ENCODE measurements around the gene TENM3. TPM values are rescaled to one million over a fixed set of nuclear protein-coding genes. Genes with fewer than 3 reads are reported as not detected.

Gene TENM3
- total and polyA plus RNA-seq, 2 experiments from 2014 or later: 16.1 to 70.9 TPM

GRCh38 chr4:182600856-182601255 is 357.7 kb downstream of the TENM3 start:
- Histone ChIP-seq H3K4me2 (no peak overlapping the region), H3K4me3 (no peak overlapping the region), H3K36me3 (replicated peaks; ENCODE audit: insufficient read depth, low read depth) (no peaks in the 10 kb centered on the region), H4K20me1 (ENCODE audit: insufficient read depth, poor library complexity, severe bottlenecking) (no peaks in the 10 kb centered on the region), H3K79me2 (no peaks in the 10 kb centered on the region), H2AFZ (no peak overlapping the region), H3K9me2 (replicated peaks; ENCODE audit: insufficient read depth) (no peaks in the 10 kb centered on the region), H3K9me3 (ENCODE audit: low read depth) (no peaks in the 10 kb centered on the region), H3K27ac (no peak overlapping the region), H3K27me3 (no peaks in the 10 kb centered on the region), H3K4me1 (ENCODE audit: insufficient read depth) (no peaks in the 10 kb centered on the region)
- DNase-seq (ENCODE audit: low spot score): no peak
- TF ChIP-seq EZH2phosphoT487 (IDR thresholded peaks at IDR 0.05; ENCODE audit: low read depth, severe bottlenecking, unreplicated experiment) (no peak), EZH2 (IDR thresholded peaks at IDR 0.05; ENCODE audit: borderline replicate concordance) (no peak), CTCF (IDR thresholded peaks at IDR 0.05; ENCODE audit: poor library complexity) (no peak)
- WGBS (ENCODE audit: low lambda C conversion rate, missing lambda C conversion rate): 88% methylated on average over 8 of the region's 8 CpGs

- whole genome bisulfite sequencing (ENCODE audit: low lambda C conversion rate, missing lambda C conversion rate): 50% methylated on average over 2 of the region's 2 CpGs
- no peak for TF ChIP-seq EZH2 (IDR thresholded peaks at IDR 0.05; ENCODE audit: borderline replicate concordance)
- TF ChIP-seq EZH2phosphoT487 (IDR thresholded peaks at IDR 0.05; ENCODE audit: low read depth, severe bottlenecking, unreplicated experiment): no peak
- no peak for TF ChIP-seq CTCF (IDR thresholded peaks at IDR 0.05; ENCODE audit: poor library complexity)
- H3K36me3 ChIP-seq (replicated peaks; ENCODE audit: insufficient read depth, low read depth): no peaks in the 10 kb centered on the region
- DNase-seq (ENCODE audit: low spot score): no peak
- no peak overlapping the region for H3K27ac ChIP-seq
- H3K27me3 ChIP-seq: no peaks in the 10 kb centered on the region
- H3K79me2 ChIP-seq: no peaks in the 10 kb centered on the region
- H3K4me3 ChIP-seq: no peak overlapping the region
- H2AFZ ChIP-seq: no peak overlapping the region
- no peaks in the 10 kb centered on the region for H3K4me1 ChIP-seq (ENCODE audit: insufficient read depth)
- H3K4me2 ChIP-seq: no peak overlapping the region
- H3K9me3 ChIP-seq (ENCODE audit: low read depth): no peaks in the 10 kb centered on the region
- no peaks in the 10 kb centered on the region for H3K9me2 ChIP-seq (replicated peaks; ENCODE audit: insufficient read depth)
- no peaks in the 10 kb centered on the region for H4K20me1 ChIP-seq (ENCODE audit: insufficient read depth, poor library complexity, severe bottlenecking)
Measured at GRCh38 chr4:182604161-182604622, 361.0 kb downstream of the TENM3 start.

- H3K4me2 ChIP-seq: no peak overlapping the region
- no peaks in the 10 kb centered on the region for H3K27me3 ChIP-seq
- H3K4me1 ChIP-seq (ENCODE audit: insufficient read depth): no peaks in the 10 kb centered on the region
Measured at GRCh38 chr4:182604953-182605352, 361.8 kb downstream of the TENM3 start.

More at GRCh38 chr4:182604953-182605352, 361.8 kb downstream of the TENM3 start:
- no peaks in the 10 kb centered on the region for H4K20me1 ChIP-seq (ENCODE audit: insufficient read depth, poor library complexity, severe bottlenecking)
- no peak overlapping the region for H3K4me3 ChIP-seq
- no peaks in the 10 kb centered on the region for H3K9me2 ChIP-seq (replicated peaks; ENCODE audit: insufficient read depth)
- no peaks in the 10 kb centered on the region for H3K9me3 ChIP-seq (ENCODE audit: low read depth)
- no peak for TF ChIP-seq CTCF (IDR thresholded peaks at IDR 0.05; ENCODE audit: poor library complexity)
- no peak for TF ChIP-seq EZH2phosphoT487 (IDR thresholded peaks at IDR 0.05; ENCODE audit: low read depth, severe bottlenecking, unreplicated experiment)
- TF ChIP-seq EZH2 (IDR thresholded peaks at IDR 0.05; ENCODE audit: borderline replicate concordance): no peak
- H3K79me2 ChIP-seq: no peaks in the 10 kb centered on the region
- no peak overlapping the region for H3K27ac ChIP-seq
- H3K36me3 ChIP-seq (replicated peaks; ENCODE audit: insufficient read depth, low read depth): no peaks in the 10 kb centered on the region
- H2AFZ ChIP-seq: no peak overlapping the region
- no peak for DNase-seq (ENCODE audit: low spot score)
- 96% methylated on average over 4 of the region's 4 CpGs for WGBS (ENCODE audit: low lambda C conversion rate, missing lambda C conversion rate)

Data from hepatocyte (in vitro differentiated cells).